NCI-H2107 treated with DMSO at 0.1 percent for 48 hours (cell line): Measurements from ENCODE around the gene GPR83.
"Not testable (repeated sequence)": the region's sequence is repeated elsewhere in the genome, so short reads cannot be mapped to it uniquely, and the experiment has no call there.

ENCODE experiments used
- DNase-seq: peaks from one replicate; lab custom pipeline; 2025; ENCODE audit not compliant: unreplicated experiment; lab: John Stamatoyannopoulos, UW

The GPR83 gene

DNA sequence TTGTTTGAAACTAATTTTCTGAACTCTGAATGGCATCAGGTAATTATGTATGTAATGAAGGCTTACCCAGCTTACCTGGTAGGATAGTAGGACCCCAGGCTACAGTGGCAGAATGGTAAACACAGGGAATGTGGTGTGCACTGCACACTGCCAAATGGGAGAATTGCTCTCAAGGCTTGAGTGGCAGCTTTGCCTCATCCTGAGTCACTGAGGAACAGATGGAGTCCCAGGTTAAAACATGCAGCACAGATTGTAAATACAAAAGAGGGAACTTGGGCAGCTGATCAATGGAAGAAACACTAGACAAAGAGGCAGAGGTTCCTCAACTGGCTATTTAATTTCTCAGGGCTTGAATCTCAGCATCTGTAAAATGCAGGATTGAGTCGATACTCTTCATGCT is 24.4 kb downstream of the GPR83 start:
- DNase-seq: no peak

- not testable (repeated sequence) for DNase-seq
Observed at GRCh38 chr11:94370576-94370975, 30.6 kb downstream of the GPR83 start.

DNA sequence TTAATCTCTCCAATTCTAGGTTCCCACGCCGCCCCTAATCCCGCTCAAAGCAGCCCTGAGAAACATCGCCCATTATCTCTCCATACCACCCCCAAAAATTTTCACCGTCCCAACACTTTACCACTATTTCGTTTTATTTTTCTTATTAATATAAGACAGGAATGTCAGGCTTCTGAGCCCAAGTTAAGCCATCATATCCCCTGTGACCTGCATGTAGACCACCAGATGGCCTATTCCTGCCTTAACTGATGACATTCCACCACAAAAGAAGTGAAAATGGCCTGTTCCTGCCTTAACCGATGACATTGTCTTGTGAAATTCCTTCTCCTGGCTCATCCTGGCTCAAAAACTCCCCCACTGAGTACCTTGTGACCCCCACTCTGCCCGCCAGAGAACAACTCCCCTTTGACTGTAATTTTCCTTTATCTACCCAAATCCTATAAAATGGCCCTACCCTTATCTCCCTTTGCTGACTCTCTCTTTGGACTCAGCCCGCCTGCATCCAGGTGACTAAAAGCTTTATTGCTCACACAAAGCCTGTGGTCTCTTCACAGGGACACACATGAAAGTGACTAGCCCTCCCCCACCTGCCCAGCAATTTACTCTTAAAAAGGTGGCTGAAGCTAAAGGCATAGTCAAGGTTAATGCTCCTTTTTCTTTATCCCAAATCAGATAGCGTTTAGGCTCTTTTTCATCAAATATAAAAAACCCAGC is 50.2 kb downstream of the GPR83 start:
- DNase-seq: not testable (repeated sequence)

DNA sequence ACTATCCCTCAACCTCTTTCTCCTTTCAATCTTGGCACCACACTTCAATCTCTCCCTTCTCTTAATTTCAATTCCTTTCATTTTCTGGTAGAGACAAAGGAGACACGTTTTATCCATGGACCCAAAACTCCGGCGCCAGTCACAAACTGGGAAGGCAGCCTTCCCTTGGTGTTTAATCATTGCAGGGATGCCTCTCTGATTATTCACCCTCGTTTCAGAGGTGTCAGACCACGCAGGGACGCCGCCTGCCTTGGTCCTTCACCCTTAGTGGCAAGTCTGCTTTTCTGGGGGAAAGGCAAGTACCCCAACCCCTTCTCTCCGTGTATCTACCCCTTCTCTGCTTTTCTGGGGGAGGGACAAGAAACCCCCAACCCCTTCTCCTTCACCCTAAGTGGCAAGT is 54.9 kb downstream of the GPR83 start:
- not testable (repeated sequence) for DNase-seq

- DNase-seq: no peak
Observed at GRCh38 chr11:94343495-94343894, 57.7 kb downstream of the GPR83 start.

GRCh38 chr11:94342250-94342649 is 59.0 kb downstream of the GPR83 start:
- DNase-seq: no peak

GRCh38 chr11:94338651-94339050 is 62.6 kb downstream of the GPR83 start:
- DNase-seq: no peak

- DNase-seq: no peak
Observed at GRCh38 chr11:94336033-94336432, 65.2 kb downstream of the GPR83 start.

DNA sequence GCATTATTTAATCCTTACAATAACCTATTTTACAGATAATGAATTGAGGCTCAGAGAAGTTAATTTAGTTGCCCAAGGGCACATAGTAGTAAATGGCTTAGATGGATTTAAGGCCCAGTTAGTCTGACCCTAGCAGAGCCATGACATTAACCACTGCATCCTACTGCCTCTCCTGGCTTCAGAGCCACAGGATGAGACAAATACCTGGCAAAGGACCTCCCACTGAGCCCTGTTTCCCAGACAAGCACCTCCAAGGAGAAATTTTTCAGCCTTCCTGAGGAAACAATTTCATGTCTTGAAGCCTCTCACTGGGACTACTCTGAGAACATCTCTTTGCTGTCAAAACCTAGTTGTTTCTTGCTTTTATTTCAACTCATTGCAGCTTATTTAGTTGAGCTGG is 68.4 kb downstream of the GPR83 start:
- DNase-seq: no peak

DNA sequence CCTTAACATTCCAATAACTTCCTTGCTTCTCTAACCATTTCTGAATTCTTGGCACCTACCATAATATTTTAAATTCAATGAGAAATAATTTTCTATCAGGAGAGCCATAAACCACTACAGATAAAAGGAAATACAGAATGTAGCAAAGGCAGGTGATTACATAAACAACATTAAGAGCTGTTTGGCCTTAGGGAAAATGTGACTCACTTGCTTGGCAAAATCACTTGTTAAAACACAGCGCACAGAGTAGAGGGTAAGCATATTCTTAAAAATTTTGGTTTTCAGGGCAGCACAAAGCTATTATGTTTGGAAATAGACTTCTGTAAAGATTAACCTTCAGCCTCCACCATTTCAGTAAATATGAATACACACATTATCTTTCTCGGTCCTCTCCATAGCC is 70.4 kb downstream of the GPR83 start:
- no peak for DNase-seq

DNA sequence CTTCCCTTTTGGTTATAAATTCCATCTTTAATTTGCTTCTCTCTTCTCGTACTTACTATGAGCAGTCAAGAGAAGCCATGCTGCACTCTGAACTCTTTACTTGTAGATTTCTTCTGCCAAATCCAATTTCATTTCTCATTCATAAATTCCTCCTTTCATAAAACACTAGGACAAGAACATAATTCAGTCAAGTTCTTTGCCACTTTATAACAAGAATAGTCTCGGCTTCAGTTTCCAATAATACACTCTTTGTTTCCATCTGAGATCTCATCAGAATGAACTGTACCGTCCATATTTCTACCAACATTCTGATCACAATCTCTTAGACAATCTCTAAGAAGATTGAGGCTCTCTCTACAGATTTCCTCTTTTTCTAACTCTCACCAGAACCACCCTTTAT is 71.7 kb downstream of the GPR83 start:
- DNase-seq: no peak

GRCh38 chr11:94328587-94329080 is 72.6 kb downstream of the GPR83 start:
- no peak for DNase-seq
